Stimulated activated CD4-positive, alpha-beta T cell treated with anti-CD3 and anti-CD28 coated beads, TNF-alpha, amount 100 ng/mL, for 24 hours (primary cell): ENCODE measurements around the gene SMCHD1.

Experiments
- DNase-seq, 3 experiments: peaks; one replicate each; pipeline ENCODE4 v3.0.0-alpha.2; 2020; ENCODE audit warnings: low read depth in 3 of 3

Gene SMCHD1

GRCh38 chr18:2853173-2853925, 197.8 kb downstream of the SMCHD1 start:
- no peak for DNase-seq

DNA sequence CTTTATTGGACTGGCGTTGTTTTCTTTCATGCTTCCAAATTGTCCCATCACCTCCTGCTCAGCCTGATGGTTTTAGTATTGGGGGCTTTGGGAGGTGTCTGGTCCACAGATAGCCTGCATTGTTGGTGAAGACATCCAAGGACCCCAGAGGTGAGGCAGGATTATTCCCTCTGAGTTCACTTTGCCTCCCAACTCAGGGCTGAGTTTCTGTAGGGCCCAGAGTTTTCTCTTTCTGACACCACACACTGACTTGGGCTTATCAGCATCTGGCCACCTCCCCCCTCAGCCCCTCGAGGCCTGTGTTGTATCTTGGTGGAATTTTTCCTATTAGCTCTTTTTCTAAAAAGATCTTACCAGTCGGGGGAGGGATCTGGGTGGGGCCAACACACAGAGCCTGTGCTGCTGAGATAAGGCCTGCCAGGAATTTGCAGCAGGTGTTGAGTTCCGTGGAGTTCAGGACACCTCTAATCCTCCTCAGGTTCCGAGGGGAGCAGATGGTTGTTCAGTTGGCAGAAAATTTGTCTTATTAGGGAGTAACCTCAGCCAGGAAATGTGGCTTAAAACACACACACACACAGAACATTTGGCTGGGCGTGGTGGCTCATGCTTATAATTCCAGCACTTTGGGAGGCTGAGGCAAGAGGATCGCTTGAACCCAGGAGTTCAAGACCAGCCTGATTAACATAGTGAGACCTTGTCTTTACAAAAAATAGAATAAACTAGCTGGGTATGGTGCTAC, 198.6 kb downstream of the SMCHD1 start:
- DNase-seq, result no peak
